Measurements from ENCODE around the gene LSM14B.

The LSM14B gene

DNA sequence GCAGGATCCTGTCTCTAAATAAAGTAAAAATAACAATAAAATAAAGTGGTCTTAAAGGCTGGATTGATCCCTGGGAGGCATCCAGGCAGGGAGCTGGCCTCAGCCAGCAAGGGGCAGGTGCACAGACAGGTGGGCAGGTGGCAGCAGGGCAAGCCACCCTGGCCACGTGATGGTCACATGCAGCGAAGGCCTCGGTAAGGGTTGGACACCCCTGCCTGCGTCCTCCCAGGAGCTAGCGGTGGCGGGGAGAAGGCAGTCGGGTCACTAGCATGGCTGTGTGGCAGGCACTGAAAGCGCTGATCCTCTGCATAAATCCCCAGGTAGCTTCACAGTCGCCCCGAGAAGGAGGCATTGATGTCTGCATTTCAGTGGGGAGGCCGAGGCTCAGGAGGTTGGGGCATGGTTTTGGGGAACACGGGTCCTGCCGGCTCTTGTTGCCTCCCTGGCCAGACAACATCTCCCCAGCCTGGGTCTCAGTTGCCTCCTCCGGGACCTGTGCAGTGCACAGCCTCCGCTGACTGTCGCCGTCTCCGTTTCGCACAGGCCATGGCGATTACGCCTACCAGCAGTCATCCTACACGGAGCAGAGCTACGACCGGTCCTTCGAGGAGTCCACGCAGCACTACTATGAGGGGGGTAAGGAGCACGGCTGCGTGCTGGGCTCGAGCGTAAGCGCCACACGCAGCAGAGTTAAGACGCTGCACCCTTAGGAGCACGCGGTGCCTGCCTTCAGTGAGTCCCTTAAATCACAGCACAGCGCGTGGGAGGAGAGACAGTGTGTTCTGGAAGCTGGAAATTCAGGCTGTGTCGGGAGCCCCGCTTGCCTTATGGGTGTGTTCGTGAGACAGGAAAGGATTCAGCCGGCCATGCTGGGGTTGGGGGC, 42.8 kb downstream of the LSM14B start:
- CTCF ChIA-PET: interaction anchor here (0.8 to 1.5 kb wide), 4 partner anchors 9 to 27 kb away, joined by 3 to 5 read pairs (median 3); no protein-coding TSS in a partner anchor
- DNase-seq: no peak
- H3K9me3 ChIP-seq (ENCODE audit: control extremely low read depth in 1 of 5, control insufficient read depth in 4 of 5, insufficient read depth in 2 of 5, low read depth in 1 of 5, low read length in 4 of 5): no peaks in the 10 kb centered on the region
- no peak overlapping the region for H3K4me3 ChIP-seq (ENCODE audit: control insufficient read depth in 1 of 7, extremely low read depth in 1 of 7, insufficient read depth in 4 of 7, low read depth in 2 of 7, low read length in 6 of 7)
- no peaks in the 10 kb centered on the region for H3K4me1 ChIP-seq (ENCODE audit: control extremely low read depth in 1 of 4, control insufficient read depth in 4 of 4, insufficient read depth in 4 of 4, low read length in 3 of 4)
- no peaks in the 10 kb centered on the region for H3K27me3 ChIP-seq (replicated peaks in 2 of 5; ENCODE audit: control insufficient read depth in 4 of 5, insufficient read depth in 5 of 5, low read length in 4 of 5)
- WGBS (ENCODE audit: insufficient coverage): 98% methylated on average over 39 of the region's 41 CpGs
- peaks cover 4 to 80% (median 51%) of the 10 kb centered on the region in 4 experiments for H3K36me3 ChIP-seq (ENCODE audit: control insufficient read depth in 4 of 4, insufficient read depth in 4 of 4, low read length in 3 of 4)
- POLR2A ChIA-PET: no interaction called here
- H3K27ac ChIP-seq (ENCODE audit: insufficient read depth in 1 of 2, low read depth in 1 of 2, low read length in 2 of 2, poor library complexity in 1 of 2, severe bottlenecking in 2 of 2): no peak overlapping the region

DNA sequence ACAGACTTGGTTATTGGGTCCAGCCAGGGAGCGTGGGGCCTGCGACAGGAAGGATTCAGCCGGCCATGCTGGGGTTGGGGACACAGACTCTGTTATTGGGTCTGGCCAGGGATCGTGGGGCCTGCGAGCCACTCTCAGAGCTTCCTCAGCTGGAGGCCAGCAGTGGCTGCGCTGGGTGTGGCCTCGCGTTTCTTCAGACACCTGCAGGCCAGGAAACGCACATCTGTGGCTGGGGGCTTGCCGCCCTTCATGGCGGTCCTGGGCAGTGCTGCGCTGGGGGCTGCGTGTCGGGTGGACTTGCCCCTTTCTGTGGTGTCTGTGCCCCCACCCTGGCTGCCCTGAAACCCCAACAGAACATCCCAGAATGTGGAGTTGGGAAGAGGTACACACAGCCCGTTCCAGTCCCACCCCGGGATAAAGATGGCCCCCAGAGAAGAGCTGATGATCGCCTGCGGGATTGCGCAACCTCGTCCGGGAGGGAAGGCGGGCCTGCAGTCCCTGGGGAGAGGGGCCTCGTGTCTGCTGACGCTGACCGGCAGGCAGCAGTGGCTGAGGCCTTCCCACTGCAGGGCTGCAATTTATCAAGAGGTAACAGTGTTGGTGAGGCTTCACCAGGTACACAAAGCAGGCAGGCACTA, 43.6 kb downstream of the LSM14B start:
- POLR2A ChIA-PET: interaction anchor here (0.6 kb wide), 1 partner anchor 298 kb away, joined by 3 read pairs; no protein-coding TSS in a partner anchor
- DNase-seq: no peak
- H3K9me3 ChIP-seq (ENCODE audit: control extremely low read depth in 1 of 5, control insufficient read depth in 4 of 5, insufficient read depth in 2 of 5, low read depth in 1 of 5, low read length in 4 of 5): no peaks in the 10 kb centered on the region
- no peaks in the 10 kb centered on the region for H3K27me3 ChIP-seq (replicated peaks in 2 of 5; ENCODE audit: control insufficient read depth in 4 of 5, insufficient read depth in 5 of 5, low read length in 4 of 5)
- CTCF ChIA-PET: interaction anchor here (0.8 to 1.5 kb wide), 2 partner anchors 10 to 20 kb away, joined by 3 to 5 read pairs; no protein-coding TSS in a partner anchor
- H3K4me1 ChIP-seq (ENCODE audit: control extremely low read depth in 1 of 4, control insufficient read depth in 4 of 4, insufficient read depth in 4 of 4, low read length in 3 of 4): no peaks in the 10 kb centered on the region
- WGBS (ENCODE audit: insufficient coverage): 95% methylated on average over 18 of the region's 25 CpGs
- peaks cover 4 to 78% (median 48%) of the 10 kb centered on the region in 4 experiments for H3K36me3 ChIP-seq (ENCODE audit: control insufficient read depth in 4 of 4, insufficient read depth in 4 of 4, low read length in 3 of 4)
- H3K4me3 ChIP-seq (ENCODE audit: control insufficient read depth in 1 of 7, extremely low read depth in 1 of 7, insufficient read depth in 4 of 7, low read depth in 2 of 7, low read length in 6 of 7): no peak overlapping the region
- no peak overlapping the region for H3K27ac ChIP-seq (ENCODE audit: insufficient read depth in 1 of 2, low read depth in 1 of 2, low read length in 2 of 2, poor library complexity in 1 of 2, severe bottlenecking in 2 of 2)

DNA sequence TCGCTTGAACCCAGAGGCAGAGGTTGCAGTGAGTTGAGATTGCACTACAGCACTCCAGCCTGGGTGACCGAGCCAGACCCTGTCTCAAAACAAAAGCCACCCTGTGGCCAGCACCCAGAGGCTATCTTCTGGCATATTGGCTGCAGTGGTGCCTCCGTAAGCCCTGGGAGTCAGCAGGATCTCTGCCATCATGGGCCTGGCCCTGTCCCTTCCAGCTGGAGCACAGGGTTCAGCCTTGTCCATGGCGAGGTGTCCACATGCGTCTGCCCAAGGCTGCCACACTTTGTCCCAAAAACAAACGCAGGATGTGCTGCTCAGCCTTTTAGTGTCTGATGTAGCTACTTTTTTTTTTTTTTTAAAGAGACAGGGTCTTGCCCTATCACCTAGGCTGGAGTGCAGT, 45.2 kb downstream of the LSM14B start:
- Histone ChIP-seq H3K27me3 (replicated peaks in 2 of 5; ENCODE audit: control insufficient read depth in 4 of 5, insufficient read depth in 5 of 5, low read length in 4 of 5) (no peaks in the 10 kb centered on the region), H3K27ac (ENCODE audit: insufficient read depth in 1 of 2, low read depth in 1 of 2, low read length in 2 of 2, poor library complexity in 1 of 2, severe bottlenecking in 2 of 2) (no peak overlapping the region), H3K4me1 (ENCODE audit: control extremely low read depth in 1 of 4, control insufficient read depth in 4 of 4, insufficient read depth in 4 of 4, low read length in 3 of 4) (no peaks in the 10 kb centered on the region), H3K36me3 (ENCODE audit: control insufficient read depth in 4 of 4, insufficient read depth in 4 of 4, low read length in 3 of 4) (peaks cover 4 to 66% (median 42%) of the 10 kb centered on the region in 4 experiments), H3K4me3 (ENCODE audit: control insufficient read depth in 1 of 7, extremely low read depth in 1 of 7, insufficient read depth in 4 of 7, low read depth in 2 of 7, low read length in 6 of 7) (no peak overlapping the region), H3K9me3 (ENCODE audit: control extremely low read depth in 1 of 5, control insufficient read depth in 4 of 5, insufficient read depth in 2 of 5, low read depth in 1 of 5, low read length in 4 of 5) (no peaks in the 10 kb centered on the region)
- ChIA-PET CTCF (interaction anchor here (1.0 to 1.1 kb wide), 2 partner anchors 9 to 139 kb away, joined by 3 to 4 read pairs; no protein-coding TSS in a partner anchor), POLR2A (interaction anchor here (0.6 kb wide), 1 partner anchor 20 kb away, joined by 4 read pairs; no protein-coding TSS in a partner anchor)
- DNase-seq: no peak
- 94% methylated on average over 4 of the region's 6 CpGs for whole genome bisulfite sequencing (ENCODE audit: insufficient coverage)

DNA sequence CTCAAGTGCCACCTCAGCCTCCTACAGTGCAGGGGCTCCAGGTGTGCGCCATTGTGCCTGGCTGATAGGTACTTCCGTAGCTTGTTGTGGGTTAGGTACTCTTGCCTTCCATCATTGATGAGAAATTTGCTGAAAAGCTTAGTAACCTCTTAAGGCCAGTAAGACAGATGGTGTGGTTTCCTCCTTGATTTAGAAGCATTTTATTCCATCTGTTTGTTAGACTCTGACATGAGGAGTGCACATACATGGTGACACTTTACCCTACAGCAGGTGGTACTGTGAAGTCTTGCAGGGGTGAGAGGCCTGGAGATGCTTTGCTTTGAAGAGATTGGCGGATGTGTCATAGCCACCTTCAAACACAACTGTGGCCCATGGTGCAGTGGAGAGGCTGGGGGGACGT, 45.8 kb downstream of the LSM14B start:
- Histone ChIP-seq H3K27me3 (replicated peaks in 2 of 5; ENCODE audit: control insufficient read depth in 4 of 5, insufficient read depth in 5 of 5, low read length in 4 of 5) (no peaks in the 10 kb centered on the region), H3K27ac (ENCODE audit: insufficient read depth in 1 of 2, low read depth in 1 of 2, low read length in 2 of 2, poor library complexity in 1 of 2, severe bottlenecking in 2 of 2) (no peak overlapping the region), H3K4me3 (ENCODE audit: control insufficient read depth in 1 of 7, extremely low read depth in 1 of 7, insufficient read depth in 4 of 7, low read depth in 2 of 7, low read length in 6 of 7) (no peak overlapping the region), H3K9me3 (ENCODE audit: control extremely low read depth in 1 of 5, control insufficient read depth in 4 of 5, insufficient read depth in 2 of 5, low read depth in 1 of 5, low read length in 4 of 5) (no peaks in the 10 kb centered on the region), H3K4me1 (ENCODE audit: control extremely low read depth in 1 of 4, control insufficient read depth in 4 of 4, insufficient read depth in 4 of 4, low read length in 3 of 4) (no peaks in the 10 kb centered on the region), H3K36me3 (ENCODE audit: control insufficient read depth in 4 of 4, insufficient read depth in 4 of 4, low read length in 3 of 4) (peaks cover 4 to 64% (median 40%) of the 10 kb centered on the region in 4 experiments)
- CTCF ChIA-PET: interaction anchor here (1.0 kb wide), 1 partner anchor 139 kb away, joined by 3 read pairs; no protein-coding TSS in a partner anchor
- POLR2A ChIA-PET: no interaction called here
- DNase-seq: no peak
- 100% methylated on average over 4 of the region's 4 CpGs for WGBS (ENCODE audit: insufficient coverage)

DNA sequence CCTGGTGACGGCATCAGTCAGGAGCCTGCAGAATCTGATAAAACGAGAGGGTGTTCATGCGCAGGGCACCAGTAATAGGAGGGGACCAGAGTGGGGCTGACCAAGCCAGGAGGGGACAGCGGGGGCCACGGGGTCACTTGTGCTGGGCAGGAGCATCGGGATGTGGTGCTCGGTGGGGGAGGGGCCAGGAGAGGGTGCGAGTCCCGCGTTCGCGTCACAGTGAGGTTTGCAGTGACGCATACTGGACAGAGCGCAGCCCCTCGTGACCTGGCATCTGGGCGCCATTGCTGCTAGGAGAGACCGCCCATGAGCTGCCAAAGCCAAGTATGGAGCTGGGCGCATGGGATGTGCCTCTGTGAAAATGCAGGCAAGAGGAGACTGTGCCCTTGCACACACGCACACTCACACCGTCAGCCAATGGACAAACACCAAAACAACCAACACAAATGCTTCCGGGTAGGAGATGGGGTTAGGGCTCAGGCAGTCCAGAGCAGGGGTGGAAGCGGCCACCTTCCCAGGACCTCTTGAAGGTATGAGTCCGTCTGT, 46.7 kb downstream of the LSM14B start:
- peaks cover 4 to 55% (median 37%) of the 10 kb centered on the region in 4 experiments for H3K36me3 ChIP-seq (ENCODE audit: control insufficient read depth in 4 of 4, insufficient read depth in 4 of 4, low read length in 3 of 4)
- no peak overlapping the region for H3K27ac ChIP-seq (ENCODE audit: insufficient read depth in 1 of 2, low read depth in 1 of 2, low read length in 2 of 2, poor library complexity in 1 of 2, severe bottlenecking in 2 of 2)
- H3K4me1 ChIP-seq (ENCODE audit: control extremely low read depth in 1 of 4, control insufficient read depth in 4 of 4, insufficient read depth in 4 of 4, low read length in 3 of 4): no peaks in the 10 kb centered on the region
- H3K4me3 ChIP-seq (ENCODE audit: control insufficient read depth in 1 of 7, extremely low read depth in 1 of 7, insufficient read depth in 4 of 7, low read depth in 2 of 7, low read length in 6 of 7): no peak overlapping the region
- no peak for DNase-seq
- no peaks in the 10 kb centered on the region for H3K9me3 ChIP-seq (ENCODE audit: control extremely low read depth in 1 of 5, control insufficient read depth in 4 of 5, insufficient read depth in 2 of 5, low read depth in 1 of 5, low read length in 4 of 5)
- CTCF ChIA-PET: interaction anchor here (0.7 kb wide), 1 partner anchor 9 kb away, joined by 3 read pairs; no protein-coding TSS in a partner anchor
- WGBS (ENCODE audit: insufficient coverage): 98% methylated on average over 15 of the region's 23 CpGs
- no peaks in the 10 kb centered on the region for H3K27me3 ChIP-seq (replicated peaks in 2 of 5; ENCODE audit: control insufficient read depth in 4 of 5, insufficient read depth in 5 of 5, low read length in 4 of 5)
- POLR2A ChIA-PET: no interaction called here

DNA sequence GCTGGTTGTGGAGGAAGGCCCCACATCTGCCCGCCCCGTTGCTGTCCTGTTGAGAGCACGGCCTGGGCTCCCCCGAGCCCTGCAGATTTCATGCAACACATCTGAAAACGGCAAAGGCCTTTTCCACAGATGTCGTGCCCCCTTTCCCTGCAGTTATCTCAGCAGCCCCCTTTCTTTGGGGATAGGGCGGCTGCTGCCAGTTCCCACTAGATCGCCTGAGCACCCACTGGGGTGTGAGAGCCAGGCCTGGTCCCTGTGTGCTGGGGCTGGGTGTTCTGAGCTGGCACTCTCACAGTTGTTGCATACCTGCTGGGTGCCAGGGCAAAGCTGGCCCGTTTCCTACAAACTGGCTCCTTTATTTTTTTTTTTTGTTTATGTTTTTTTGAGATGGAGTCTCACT, 48.3 kb downstream of the LSM14B start:
- POLR2A ChIA-PET: no interaction called here
- CTCF ChIA-PET: interaction anchor here (0.7 kb wide), 1 partner anchor 21 kb away, joined by 3 read pairs; no protein-coding TSS in a partner anchor
- DNase-seq: no peak
- 90% methylated on average over 7 of the region's 9 CpGs for WGBS (ENCODE audit: insufficient coverage)
- H3K4me3 ChIP-seq (ENCODE audit: control insufficient read depth in 1 of 7, extremely low read depth in 1 of 7, insufficient read depth in 4 of 7, low read depth in 2 of 7, low read length in 6 of 7): no peak overlapping the region
- no peaks in the 10 kb centered on the region for H3K4me1 ChIP-seq (ENCODE audit: control extremely low read depth in 1 of 4, control insufficient read depth in 4 of 4, insufficient read depth in 4 of 4, low read length in 3 of 4)
- H3K27ac ChIP-seq (ENCODE audit: insufficient read depth in 1 of 2, low read depth in 1 of 2, low read length in 2 of 2, poor library complexity in 1 of 2, severe bottlenecking in 2 of 2): no peak overlapping the region
- H3K36me3 ChIP-seq (ENCODE audit: control insufficient read depth in 4 of 4, insufficient read depth in 4 of 4, low read length in 3 of 4): peaks cover 6 to 52% (median 37%) of the 10 kb centered on the region in 4 experiments
- no peaks in the 10 kb centered on the region for H3K9me3 ChIP-seq (ENCODE audit: control extremely low read depth in 1 of 5, control insufficient read depth in 4 of 5, insufficient read depth in 2 of 5, low read depth in 1 of 5, low read length in 4 of 5)
- H3K27me3 ChIP-seq (replicated peaks in 2 of 5; ENCODE audit: control insufficient read depth in 4 of 5, insufficient read depth in 5 of 5, low read length in 4 of 5): no peaks in the 10 kb centered on the region

Data from common myeloid progenitor, CD34-positive (primary cell).